SK-N-DZ (cell line): ENCODE results near the gene PGC.
A peak's percentile ranks its signal among the peaks of the same experiment; 100 is the strongest.

Experiments used
- DNase-seq: peaks from one replicate; pipeline ENCODE4 v3.0.0-alpha.2; 2015; ENCODE audit warnings: low spot score

Gene PGC

DNA sequence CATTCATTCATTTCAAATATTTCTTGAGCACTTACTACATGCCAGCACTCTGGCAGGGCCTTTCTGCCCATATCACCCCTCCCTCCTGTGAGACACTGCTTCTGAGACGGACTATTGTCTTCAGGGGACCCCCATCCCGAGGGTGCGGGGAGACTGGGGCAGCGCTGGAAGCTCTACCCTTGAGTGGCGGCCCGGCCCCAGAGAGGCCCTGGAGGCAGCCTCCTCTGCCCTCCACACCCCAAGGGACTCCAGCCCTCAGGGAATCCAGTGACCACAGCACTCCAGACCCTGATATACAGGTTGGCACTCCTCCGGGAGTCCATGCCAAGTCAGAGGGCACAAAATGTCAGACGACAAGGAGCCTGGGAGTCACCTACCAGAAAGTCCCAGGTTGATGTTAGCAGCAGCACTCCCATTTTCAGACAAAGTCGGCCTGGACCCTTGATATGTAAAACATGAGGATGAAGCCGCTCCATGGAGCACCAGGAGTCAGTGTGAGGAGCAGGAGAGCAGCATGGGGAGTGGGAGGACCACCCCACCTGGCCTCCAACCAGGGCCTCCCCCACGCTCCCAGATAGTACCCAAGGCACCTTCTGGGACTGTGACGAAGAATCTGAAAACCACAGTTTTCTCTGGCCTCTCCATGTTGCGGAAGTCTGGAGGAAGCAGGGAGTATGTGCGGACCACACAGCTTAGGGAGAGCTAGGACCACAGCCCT lies 32.5 kb downstream of the PGC start:
- DNase-seq: no peak

- no peak for DNase-seq
These were observed 33.4 kb downstream of the PGC start for GRCh38 chr6:41713650-41714291.

DNA sequence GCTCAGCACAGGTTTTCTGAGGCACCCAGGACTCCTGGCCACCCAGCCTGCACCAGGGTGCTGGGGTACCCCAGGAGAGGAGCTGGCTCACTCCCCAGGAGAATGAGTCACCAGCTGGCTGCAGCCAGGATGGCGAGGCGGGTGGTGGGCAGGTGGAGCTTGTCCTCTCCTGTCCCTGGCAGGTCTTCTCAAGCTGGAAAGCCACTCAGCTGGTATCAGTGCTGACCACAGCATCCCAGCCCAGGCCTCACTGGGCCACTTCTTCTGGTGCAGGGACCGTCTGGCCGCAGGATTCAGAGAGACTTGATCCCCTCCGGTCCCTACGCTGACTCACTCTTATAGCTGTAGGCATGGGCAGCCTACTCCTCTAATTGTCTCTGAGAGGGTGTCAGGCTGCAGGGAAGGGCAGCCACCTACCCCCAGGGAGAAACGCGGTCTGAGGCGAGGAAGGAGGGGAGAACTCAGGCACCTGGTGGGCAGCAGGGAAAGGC lies 34.0 kb downstream of the PGC start:
- no peak for DNase-seq

GRCh38 chr6:41712651-41713103 lies 34.5 kb downstream of the PGC start:
- DNase-seq: no peak

DNA sequence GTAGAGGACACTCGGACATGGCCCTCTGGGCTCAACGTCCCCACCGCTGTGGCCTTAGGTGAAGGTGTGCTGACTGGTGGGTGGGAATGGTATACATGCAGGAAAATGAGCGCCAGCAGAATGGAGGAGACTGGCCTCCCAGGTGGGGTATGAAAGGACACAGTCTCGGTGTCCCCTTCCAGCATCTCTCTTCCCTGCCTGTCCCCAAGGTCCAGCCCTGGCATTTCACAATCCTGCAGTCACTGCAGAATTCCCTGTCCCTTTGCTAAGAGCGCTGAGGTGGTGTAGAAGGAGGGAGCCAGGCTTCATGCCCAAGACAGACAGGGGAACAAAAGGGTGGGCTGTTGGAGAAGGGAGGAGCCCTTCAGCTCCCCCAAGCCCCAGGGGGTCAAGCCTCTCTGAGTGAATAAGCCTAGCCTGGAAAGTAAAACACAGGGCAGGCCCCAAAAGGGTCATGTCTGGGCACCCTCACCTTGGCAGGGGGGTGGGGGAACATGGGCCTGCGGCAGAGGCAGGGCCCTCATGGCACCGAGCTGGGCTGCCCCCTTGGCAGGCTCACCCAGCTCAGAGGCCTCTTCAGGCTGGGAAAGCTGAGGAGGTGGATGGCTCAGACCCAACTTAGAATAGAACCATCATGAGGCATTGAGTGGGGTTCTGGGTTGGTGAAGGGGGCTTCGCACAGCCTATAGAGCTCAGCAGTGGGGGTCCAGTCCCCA lies 35.7 kb downstream of the PGC start:
- DNase-seq: no peak

- DNase-seq: no peak
These were observed 37.8 kb downstream of the PGC start for GRCh38 chr6:41709375-41709774.

- DNase-seq: no peak
These were observed 38.3 kb downstream of the PGC start for GRCh38 chr6:41708856-41709255.

GRCh38 chr6:41707565-41708200 lies 39.5 kb downstream of the PGC start:
- no peak for DNase-seq

DNA sequence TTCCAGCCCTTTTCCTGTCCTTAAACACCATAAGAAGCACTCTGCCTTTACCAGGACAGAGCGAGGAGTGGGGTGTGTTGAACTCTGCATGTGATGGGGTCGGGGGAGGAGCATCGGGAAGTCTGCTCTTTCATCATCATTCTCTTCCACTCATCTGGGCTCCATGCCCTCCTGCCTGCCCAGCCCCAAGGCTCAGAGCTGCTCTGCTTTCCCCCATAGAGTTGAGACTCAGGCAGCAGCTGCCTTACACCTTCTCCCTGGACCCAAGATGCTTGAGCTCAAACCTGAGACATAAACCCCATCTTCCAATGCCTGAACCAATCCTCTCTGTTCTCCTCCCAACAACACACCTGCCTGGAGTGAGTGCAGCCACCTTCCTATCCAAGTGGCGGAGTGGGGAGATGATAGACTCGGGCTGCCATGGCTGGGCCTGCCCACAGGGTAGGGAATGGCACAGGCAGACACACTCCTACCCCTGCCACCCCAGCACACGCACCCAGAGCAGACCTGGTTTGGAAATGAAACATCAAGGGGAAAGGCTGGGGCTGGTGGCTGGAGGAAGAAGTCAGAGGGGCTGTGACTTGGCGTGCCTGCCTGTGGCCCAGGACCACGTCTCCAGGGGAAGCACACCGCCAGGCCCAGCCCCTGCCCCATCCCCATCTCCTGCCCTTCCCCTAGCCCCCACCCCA lies 40.2 kb downstream of the PGC start:
- no peak for DNase-seq

GRCh38 chr6:41705996-41706835 lies 41.0 kb downstream of the PGC start:
- peak; percentile 49 for DNase-seq

DNA sequence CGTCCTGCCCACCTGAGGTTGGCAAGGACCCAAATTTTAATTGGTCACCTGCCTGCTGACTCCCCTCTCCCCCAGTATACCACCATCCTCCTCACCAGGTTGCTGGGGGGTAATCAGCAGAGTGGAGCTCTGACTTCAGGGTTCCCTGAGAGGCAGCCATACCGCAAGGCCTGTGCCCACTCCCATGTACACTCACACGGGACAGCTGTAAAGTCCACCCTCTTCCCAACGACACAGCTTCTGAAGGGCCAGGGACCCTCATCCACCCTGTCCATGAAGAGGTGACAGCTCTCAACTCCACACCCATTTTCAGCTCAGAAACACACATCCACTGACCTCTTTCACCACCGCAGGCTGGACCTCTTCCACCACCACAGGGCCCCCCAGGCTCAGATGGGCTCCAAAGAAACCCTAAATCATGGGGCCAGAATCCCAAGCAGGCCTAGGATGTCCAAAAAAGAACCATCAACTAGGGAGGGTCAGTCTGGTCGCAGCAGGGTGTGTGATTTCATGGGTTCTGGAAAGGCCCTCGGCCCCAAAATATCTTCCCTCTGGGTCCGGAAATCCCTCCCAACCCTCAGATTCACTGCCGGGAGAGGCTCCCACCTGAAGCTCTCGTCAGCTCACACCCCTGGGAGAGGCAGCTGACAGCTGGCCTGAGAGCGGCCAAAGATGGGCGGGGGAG lies 41.7 kb downstream of the PGC start:
- no peak for DNase-seq

DNA sequence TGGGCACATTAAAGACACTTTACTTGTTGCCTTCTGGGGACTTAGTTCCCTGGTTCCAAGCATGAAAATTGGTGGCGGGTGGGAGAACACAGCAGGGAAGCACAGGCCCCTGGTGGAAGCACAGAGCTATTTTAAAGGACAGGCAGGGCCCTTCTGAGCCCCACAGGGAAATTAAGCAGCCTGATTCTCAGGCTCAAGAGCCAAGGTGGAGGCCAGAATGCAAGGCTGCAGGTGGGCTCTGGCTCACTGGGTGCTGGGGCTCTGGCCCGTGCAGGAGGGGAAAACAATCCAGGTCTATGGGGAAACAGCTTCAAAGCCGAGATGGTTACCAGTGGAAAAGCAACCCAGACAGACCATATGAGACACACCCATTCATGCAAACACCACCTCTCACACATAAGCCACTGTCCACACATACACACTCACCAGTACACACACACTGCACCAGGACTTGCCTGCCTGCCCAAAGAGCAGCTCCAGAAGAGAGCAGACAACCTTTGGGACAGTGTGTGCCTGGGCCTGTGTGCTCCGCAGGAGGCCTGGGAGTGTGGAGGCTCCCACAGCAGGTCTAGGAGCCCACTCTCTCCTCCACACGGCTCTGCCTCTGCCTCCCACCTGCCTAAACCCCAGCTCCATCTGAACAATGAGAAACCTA lies 42.4 kb downstream of the PGC start:
- no peak for DNase-seq

DNA sequence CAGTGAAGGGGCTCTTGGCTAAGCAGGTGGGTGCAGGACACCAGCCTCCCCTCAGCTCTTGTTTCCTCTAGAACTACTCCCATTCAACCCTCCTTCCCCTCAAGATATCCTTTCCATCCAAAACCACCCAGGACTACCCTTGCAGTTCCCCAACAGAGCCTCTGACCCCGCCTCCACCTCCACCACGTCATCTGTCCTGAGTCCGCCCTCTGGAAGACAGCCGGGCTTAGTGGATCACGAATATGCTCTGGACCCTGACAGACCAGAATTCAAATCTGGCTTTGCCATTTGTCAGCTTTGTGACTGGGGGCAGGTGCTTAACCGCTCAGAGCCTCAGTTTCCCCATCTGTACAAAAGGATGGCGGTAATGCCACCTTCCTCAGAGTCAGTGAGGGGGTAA lies 43.2 kb downstream of the PGC start:
- no peak for DNase-seq

DNA sequence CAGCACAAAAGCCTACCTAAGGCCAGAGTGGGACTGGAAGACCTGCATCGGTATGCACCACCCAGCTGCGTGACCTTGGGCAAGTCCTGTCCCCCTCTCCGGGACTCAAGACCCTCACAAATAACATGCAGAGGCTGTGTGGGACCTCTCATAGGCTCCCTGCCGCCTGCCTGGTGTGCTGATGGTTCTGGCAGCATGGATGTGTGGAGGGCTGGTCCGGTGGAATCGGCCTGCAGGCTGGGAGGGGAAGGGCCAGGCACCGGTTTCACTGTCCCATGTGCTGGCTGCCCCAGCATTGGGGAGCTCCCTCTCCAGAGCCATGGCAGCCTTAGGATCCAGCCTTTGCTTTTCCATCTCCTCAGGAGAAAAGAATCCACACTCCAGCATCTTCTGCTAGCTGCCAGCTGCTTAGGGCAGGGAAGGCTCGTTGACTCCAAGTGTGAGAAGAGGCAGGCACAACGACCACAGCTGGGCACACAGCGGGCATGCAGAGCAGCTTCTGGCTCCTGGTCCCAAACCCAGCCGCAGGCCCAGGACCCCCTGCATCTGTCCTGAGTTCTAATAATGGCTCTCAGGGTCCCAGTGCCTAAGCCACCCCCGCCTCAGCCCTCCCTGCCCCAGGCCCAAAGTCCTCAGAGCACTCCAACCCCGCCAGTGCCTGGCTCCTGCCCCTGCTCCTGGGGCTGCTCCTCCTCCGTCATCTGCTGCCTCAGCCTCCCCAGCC lies 44.3 kb downstream of the PGC start:
- DNase-seq: no peak

GRCh38 chr6:41702089-41702745 lies 45.0 kb downstream of the PGC start:
- no peak for DNase-seq

- no peak for DNase-seq
These were observed 46.5 kb downstream of the PGC start for GRCh38 chr6:41700463-41701347.

DNA sequence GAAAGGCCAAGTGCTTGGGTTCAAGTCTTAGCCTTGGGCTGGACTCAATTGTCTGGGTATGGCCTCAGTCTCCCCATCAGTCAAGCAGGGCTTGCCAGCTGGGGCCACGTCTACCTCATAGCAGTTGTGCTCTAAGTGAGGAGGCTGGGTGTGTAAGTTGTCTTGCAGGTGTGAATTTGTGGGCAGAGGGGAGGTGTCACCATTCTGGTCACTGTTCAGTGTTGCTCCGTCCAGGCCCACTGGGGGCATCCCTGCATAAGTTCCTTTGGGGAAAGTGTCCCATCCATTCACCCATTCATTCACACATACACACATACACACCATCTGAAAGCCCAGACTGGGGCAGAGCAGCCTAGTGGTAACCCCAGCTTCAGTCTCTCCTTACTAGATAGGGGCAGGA lies 48.1 kb downstream of the PGC start:
- DNase-seq: no peak
